ENCODE measurements around the gene MCRIP1. TPM values are rescaled to one million over a fixed set of nuclear protein-coding genes. Genes with fewer than 3 reads are reported as not detected.
A peak's percentile ranks its signal among the peaks of the same experiment; 100 is the strongest.

Gene MCRIP1
- total and polyA plus RNA-seq, 2 of the 13 experiments (the other 11 are each of a cell fraction or from before 2014, with no cell fraction given): 79.7 to 84.9 TPM

DNA sequence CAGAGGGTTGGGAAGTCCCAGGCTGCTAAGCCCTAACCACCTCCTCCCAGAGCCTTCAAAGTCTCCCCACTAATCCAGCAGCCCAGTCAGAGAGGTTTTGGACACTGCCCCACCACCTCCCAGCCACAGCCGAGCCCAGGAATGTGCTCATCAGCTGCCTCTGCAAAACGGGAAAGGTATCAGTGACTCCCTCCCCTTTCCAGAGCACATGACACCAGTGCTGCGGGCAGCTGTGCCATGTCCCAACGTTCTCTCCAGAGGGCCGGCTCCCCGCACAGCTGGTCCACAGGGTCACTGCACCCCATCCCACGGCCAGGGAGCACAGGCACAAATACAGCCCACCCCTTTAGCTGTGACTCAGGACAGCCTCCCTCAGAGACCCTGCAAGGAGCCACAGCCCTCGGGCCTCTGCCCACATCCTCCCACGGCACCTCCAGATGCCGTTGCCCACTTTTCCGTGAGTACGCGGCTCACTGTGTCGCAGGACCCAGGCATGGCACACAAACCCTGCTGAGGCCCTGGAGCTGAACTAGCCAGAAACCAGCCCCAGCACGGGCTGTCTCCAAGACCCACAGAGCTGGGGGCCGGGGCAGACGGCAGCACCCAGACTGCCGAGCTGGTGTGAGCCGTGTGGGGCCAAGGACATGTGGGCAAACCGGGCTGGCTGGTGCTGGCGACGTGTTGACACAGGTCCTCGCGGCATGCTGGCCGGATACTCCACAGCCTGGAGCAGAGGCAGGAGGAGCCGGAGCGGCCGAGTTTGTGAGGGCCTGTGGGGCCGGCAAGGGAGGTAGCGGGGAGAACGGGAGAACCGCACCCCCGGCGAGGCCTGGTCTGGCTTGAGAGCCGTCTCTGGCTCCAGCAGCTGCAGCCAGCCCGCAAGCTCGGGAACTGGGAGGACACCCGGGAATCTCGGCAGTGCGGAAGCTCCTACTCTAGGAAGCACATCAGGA lies 8.0 kb upstream of the MCRIP1 start (continued):
- TF ChIP-seq, protein P1, sequence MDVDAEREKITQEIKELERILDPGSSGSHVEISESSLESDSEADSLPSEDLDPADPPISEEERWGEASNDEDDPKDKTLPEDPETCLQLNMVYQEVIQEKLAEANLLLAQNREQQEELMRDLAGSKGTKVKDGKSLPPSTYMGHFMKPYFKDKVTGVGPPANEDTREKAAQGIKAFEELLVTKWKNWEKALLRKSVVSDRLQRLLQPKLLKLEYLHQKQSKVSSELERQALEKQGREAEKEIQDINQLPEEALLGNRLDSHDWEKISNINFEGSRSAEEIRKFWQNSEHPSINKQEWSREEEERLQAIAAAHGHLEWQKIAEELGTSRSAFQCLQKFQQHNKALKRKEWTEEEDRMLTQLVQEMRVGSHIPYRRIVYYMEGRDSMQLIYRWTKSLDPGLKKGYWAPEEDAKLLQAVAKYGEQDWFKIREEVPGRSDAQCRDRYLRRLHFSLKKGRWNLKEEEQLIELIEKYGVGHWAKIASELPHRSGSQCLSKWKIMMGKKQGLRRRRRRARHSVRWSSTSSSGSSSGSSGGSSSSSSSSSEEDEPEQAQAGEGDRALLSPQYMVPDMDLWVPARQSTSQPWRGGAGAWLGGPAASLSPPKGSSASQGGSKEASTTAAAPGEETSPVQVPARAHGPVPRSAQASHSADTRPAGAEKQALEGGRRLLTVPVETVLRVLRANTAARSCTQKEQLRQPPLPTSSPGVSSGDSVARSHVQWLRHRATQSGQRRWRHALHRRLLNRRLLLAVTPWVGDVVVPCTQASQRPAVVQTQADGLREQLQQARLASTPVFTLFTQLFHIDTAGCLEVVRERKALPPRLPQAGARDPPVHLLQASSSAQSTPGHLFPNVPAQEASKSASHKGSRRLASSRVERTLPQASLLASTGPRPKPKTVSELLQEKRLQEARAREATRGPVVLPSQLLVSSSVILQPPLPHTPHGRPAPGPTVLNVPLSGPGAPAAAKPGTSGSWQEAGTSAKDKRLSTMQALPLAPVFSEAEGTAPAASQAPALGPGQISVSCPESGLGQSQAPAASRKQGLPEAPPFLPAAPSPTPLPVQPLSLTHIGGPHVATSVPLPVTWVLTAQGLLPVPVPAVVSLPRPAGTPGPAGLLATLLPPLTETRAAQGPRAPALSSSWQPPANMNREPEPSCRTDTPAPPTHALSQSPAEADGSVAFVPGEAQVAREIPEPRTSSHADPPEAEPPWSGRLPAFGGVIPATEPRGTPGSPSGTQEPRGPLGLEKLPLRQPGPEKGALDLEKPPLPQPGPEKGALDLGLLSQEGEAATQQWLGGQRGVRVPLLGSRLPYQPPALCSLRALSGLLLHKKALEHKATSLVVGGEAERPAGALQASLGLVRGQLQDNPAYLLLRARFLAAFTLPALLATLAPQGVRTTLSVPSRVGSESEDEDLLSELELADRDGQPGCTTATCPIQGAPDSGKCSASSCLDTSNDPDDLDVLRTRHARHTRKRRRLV (CRISPR knock-in tag; IDR thresholded peaks at IDR 0.05): no peak
- TF ChIP-seq RBFOX2 (IDR thresholded peaks at IDR 0.05; ENCODE audit: low read depth, low read length) (peak; percentile 60), IKZF1 (IDR thresholded peaks at IDR 0.05) (no peak), MYPOP (CRISPR knock-in tag; IDR thresholded peaks at IDR 0.05) (no peak), ZNF121 (CRISPR knock-in tag; IDR thresholded peaks at IDR 0.05) (no peak), CHD2 (IDR thresholded peaks at IDR 0.05; ENCODE audit: low read depth, low read length) (no peak), ATM (IDR thresholded peaks at IDR 0.05; ENCODE audit: borderline replicate concordance) (no peak), PHF21A (CRISPR knock-in tag; IDR thresholded peaks at IDR 0.05) (0 out of 2 replicates have a peak, but pooled peaks have one; percentile 22), ZNF317 (CRISPR knock-in tag; IDR thresholded peaks at IDR 0.05) (no peak), SIX1 (CRISPR knock-in tag; IDR thresholded peaks at IDR 0.05; ENCODE audit: borderline replicate concordance) (no peak), SPEN (CRISPR knock-in tag; IDR thresholded peaks at IDR 0.05; ENCODE audit: low read depth) (0 out of 2 replicates have a peak, but pooled peaks have one; percentile 14)
- TF ChIP-seq, protein P2, sequence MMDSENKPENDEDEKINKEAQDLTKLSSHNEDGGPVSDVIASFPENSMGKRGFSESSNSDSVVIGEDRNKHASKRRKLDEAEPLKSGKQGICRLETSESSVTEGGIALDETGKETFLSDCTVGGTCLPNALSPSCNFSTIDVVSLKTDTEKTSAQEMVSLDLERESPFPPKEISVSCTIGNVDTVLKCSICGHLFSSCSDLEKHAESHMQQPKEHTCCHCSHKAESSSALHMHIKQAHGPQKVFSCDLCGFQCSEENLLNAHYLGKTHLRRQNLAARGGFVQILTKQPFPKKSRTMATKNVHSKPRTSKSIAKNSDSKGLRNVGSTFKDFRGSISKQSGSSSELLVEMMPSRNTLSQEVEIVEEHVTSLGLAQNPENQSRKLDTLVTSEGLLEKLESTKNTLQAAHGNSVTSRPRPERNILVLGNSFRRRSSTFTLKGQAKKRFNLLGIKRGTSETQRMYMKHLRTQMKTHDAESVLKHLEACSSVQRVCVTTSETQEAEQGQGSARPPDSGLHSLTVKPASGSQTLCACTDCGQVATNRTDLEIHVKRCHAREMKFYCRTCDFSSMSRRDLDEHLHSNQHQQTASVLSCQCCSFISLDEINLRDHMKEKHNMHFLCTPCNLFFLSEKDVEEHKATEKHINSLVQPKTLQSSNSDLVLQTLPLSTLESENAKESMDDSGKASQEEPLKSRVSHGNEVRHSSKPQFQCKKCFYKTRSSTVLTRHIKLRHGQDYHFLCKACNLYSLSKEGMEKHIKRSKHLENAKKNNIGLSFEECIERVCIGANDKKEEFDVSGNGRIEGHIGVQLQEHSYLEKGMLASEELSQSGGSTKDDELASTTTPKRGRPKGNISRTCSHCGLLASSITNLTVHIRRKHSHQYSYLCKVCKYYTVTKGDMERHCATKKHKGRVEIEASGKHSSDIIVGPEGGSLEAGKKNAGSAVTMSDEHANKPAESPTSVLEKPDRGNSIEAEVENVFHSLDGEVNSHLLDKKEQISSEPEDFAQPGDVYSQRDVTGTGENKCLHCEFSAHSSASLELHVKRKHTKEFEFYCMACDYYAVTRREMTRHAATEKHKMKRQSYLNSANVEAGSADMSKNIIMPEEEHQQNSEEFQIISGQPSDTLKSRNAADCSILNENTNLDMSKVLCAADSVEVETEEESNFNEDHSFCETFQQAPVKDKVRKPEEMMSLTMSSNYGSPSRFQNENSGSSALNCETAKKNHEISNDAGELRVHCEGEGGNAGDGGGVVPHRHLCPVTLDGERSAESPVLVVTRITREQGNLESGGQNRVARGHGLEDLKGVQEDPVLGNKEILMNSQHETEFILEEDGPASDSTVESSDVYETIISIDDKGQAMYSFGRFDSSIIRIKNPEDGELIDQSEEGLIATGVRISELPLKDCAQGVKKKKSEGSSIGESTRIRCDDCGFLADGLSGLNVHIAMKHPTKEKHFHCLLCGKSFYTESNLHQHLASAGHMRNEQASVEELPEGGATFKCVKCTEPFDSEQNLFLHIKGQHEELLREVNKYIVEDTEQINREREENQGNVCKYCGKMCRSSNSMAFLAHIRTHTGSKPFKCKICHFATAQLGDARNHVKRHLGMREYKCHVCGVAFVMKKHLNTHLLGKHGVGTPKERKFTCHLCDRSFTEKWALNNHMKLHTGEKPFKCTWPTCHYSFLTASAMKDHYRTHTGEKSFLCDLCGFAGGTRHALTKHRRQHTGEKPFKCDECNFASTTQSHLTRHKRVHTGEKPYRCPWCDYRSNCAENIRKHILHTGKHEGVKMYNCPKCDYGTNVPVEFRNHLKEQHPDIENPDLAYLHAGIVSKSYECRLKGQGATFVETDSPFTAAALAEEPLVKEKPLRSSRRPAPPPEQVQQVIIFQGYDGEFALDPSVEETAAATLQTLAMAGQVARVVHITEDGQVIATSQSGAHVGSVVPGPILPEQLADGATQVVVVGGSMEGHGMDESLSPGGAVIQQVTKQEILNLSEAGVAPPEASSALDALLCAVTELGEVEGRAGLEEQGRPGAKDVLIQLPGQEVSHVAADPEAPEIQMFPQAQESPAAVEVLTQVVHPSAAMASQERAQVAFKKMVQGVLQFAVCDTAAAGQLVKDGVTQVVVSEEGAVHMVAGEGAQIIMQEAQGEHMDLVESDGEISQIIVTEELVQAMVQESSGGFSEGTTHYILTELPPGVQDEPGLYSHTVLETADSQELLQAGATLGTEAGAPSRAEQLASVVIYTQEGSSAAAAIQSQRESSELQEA (CRISPR knock-in tag; IDR thresholded peaks at IDR 0.05; ENCODE audit: not compliant biosample characterization): no peak
- TF ChIP-seq, protein P3, sequence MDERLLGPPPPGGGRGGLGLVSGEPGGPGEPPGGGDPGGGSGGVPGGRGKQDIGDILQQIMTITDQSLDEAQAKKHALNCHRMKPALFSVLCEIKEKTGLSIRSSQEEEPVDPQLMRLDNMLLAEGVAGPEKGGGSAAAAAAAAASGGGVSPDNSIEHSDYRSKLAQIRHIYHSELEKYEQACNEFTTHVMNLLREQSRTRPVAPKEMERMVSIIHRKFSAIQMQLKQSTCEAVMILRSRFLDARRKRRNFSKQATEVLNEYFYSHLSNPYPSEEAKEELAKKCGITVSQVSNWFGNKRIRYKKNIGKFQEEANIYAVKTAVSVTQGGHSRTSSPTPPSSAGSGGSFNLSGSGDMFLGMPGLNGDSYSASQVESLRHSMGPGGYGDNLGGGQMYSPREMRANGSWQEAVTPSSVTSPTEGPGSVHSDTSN (CRISPR knock-in tag; IDR thresholded peaks at IDR 0.05): no peak
